T-cell (primary cell): ENCODE results near the gene CTNNA3. TPM values are rescaled to one million over a fixed set of nuclear protein-coding genes. Genes with fewer than 3 reads are reported as not detected.

Experiments
- ATAC-seq, 4 experiments: fragments of 200-7000 bp in 3 of 4; fragments of 150-1000 bp in 1 of 4; cut with Tn5 transposase; replicated peaks in 1 of 4; 1 replicate in 3 of 4; 2 replicates in 1 of 4; pipeline ENCODE4 v1.10.0; 2021; ENCODE audit warnings: moderate library complexity in 3 of 4, mild to moderate bottlenecking in 2 of 4, moderate number of reproducible peaks in 1 of 4
- CTCF ChIA-PET, 2 donors: fragments of 300-600 bp; sonication (Branson Sonifier 250); formaldehyde crosslinking; loops; one replicate each; lab custom pipeline; 2022; ENCODE audit warnings: antibody characterized with exemption in 2 of 2; lab: Charles Lee
- POLR2A ChIA-PET, 2 donors: fragments of 300-600 bp; sonication (Branson Sonifier 250); formaldehyde crosslinking; loops; one replicate each; lab custom pipeline; 2022; ENCODE audit warnings: antibody characterized with exemption in 2 of 2; lab: Charles Lee
- DNase-seq, 35 experiments: peaks; one replicate each; pipeline versions ENCODE4 v3.0.0 to v3.0.0-alpha.2; 2013 to 2023
- H3K27ac ChIP-seq: one replicate; pipeline ENCODE4 v1.5.1; 2013; ENCODE audit warnings: low read length
- H3K27me3 ChIP-seq, 2 experiments: replicated peaks in 1 of 2; 1 replicate in 1 of 2; 2 replicates in 1 of 2; pipeline versions ENCODE4 v1.6.1 to v1.7.0; 2013; ENCODE audit warnings: low read length in 1 of 2, mixed read lengths in 1 of 2; ENCODE audit not compliant: control insufficient read depth in 2 of 2, insufficient read depth in 2 of 2; ENCODE audit errors: extremely low read depth in 1 of 2
- H3K36me3 ChIP-seq, 2 donors: 1 replicate in 1 of 2; 2 replicates in 1 of 2; pipeline versions ENCODE4 v1.6.1 to v1.7.0; 2013; ENCODE audit warnings: low read length in 1 of 2; ENCODE audit not compliant: control insufficient read depth in 2 of 2, insufficient read depth in 1 of 2; ENCODE audit errors: extremely low read depth in 1 of 2
- H3K4me1 ChIP-seq, 2 experiments: 1 replicate in 1 of 2; 2 replicates in 1 of 2; pipeline versions ENCODE4 v1.6.1 to v1.7.0; 2013; ENCODE audit warnings: low read length in 2 of 2, mixed read lengths in 1 of 2; ENCODE audit not compliant: insufficient read depth in 2 of 2, control insufficient read depth in 1 of 2; ENCODE audit errors: extremely low read depth in 1 of 2
- H3K4me3 ChIP-seq, 2 donors: 1 replicate in 1 of 2; 2 replicates in 1 of 2; pipeline versions ENCODE4 v1.5.1 to v1.7.0; 2013; ENCODE audit warnings: mild to moderate bottlenecking in 2 of 2, low read length in 1 of 2, moderate library complexity in 1 of 2; ENCODE audit not compliant: control insufficient read depth in 1 of 2; ENCODE audit errors: extremely low read depth in 1 of 2
- H3K9me3 ChIP-seq: 2 replicates; pipeline ENCODE4 v1.7.0; 2013
- H3K27ac Mint-ChIP-seq, 2 donors: one replicate each; pipeline ENCODE4 v1.8.0; 2020 to 2021; ENCODE audit warnings: mild to moderate bottlenecking in 2 of 2, mixed read lengths in 2 of 2
- H3K27me3 Mint-ChIP-seq, 2 donors: one replicate each; pipeline ENCODE4 v1.8.0; 2021 to 2022; ENCODE audit warnings: mixed read lengths in 2 of 2
- H3K36me3 Mint-ChIP-seq: one replicate; pipeline ENCODE4 v1.8.0; 2021; ENCODE audit warnings: mixed read lengths
- H3K4me1 Mint-ChIP-seq, 3 donors: one replicate each; pipeline ENCODE4 v1.8.0; 2020 to 2022; ENCODE audit warnings: mixed read lengths in 3 of 3, mild to moderate bottlenecking in 1 of 3
- H3K4me3 Mint-ChIP-seq, 3 donors: one replicate each; pipeline ENCODE4 v1.8.0; 2020 to 2022; ENCODE audit warnings: mild to moderate bottlenecking in 3 of 3, mixed read lengths in 3 of 3, moderate library complexity in 3 of 3
- H3K9me3 Mint-ChIP-seq, 3 donors: one replicate each; pipeline ENCODE4 v1.8.0; 2020 to 2022; ENCODE audit warnings: mixed read lengths in 3 of 3
- WGBS: methylation state at CpG from one replicate; pipeline ENCODE4 v1.1.5; 2013; ENCODE audit warnings: missing lambda C conversion rate; ENCODE audit not compliant: insufficient coverage; 5-methylcytosine and 5-hydroxymethylcytosine counted together
- total RNA-seq, 35 experiments: library from RNA in 6 of 35; stranded (reverse) in 6 of 35; fragments of 120-200 nt in 1 of 35; gene quantifications; one replicate each; pipeline versions ENCODE4 v1.2.1 to v1.2.4 and lab custom pipeline; 2013 to 2026

Gene CTNNA3
- total RNA-seq, 5 donors from 2014 or later (not counting 1 experiment from before 2014, with no cell fraction given): 0.88 TPM; not detected in 4

DNA sequence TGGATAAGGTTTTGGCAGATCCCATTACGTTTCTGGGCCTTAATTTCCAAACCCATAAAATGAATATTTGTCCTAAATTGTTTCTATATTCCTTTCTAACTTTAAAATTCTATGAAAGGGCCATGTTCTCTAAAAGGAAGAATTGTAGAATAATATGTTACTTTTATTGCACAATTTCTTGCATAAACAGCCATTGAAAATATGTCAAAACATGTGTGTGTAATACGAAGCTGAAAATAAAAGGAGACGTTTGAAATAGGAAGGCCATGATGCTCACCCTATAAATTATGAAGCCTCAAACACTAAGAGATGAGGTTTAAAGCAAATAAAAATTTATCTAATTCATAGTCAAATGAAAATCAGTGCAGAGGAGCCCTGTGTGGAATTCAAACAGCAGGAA is 915.2 kb downstream of the CTNNA3 start:
- Histone ChIP-seq H3K4me1 (no peaks in the 10 kb centered on the region), H3K4me3 (no peak overlapping the region), H3K27me3 (no peaks in the 10 kb centered on the region), H3K9me3 (no peaks in the 10 kb centered on the region), H3K36me3 (no peaks in the 10 kb centered on the region), H3K27ac (no peak overlapping the region)
- Mint-ChIP-seq H3K4me1 (no peaks in the 10 kb centered on the region), H3K27ac (no peak overlapping the region), H3K36me3 (no peaks in the 10 kb centered on the region), H3K9me3 (peaks cover 0 to 4% (median 3%) of the 10 kb centered on the region in 3 donors), H3K4me3 (no peak overlapping the region), H3K27me3 (no peaks in the 10 kb centered on the region)
- no peak for ATAC-seq
- WGBS: no CpG with 5 or more reads among the region's 3 CpGs
- ChIA-PET POLR2A (no interaction called here), CTCF (no interaction called here)
- DNase-seq: no peak

DNA sequence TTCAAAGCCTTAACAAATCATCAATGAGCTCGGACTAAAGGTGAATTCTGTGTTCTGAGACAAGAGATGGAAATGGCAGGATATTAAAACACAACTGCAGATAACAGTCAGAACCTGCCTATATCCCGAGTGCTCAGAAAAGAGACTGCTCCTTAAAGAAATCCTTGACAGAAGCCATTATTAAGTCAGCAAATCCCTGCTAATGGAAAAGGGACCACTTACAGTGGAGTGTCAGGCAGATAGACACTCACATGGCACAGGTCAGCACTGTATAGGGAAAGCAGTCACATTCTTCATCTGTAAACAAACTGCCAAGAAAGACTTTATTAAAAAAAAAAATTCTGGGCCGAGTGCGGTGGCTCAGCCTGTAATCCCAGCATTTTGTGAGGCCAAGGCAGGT is 917.6 kb downstream of the CTNNA3 start:
- Histone ChIP-seq H3K27ac (no peak overlapping the region), H3K4me3 (no peak overlapping the region), H3K36me3 (no peaks in the 10 kb centered on the region), H3K4me1 (no peaks in the 10 kb centered on the region), H3K9me3 (no peaks in the 10 kb centered on the region), H3K27me3 (no peaks in the 10 kb centered on the region)
- H3K4me1 Mint-ChIP-seq: no peaks in the 10 kb centered on the region
- no peaks in the 10 kb centered on the region for H3K27me3 Mint-ChIP-seq
- H3K27ac Mint-ChIP-seq: no peak overlapping the region
- ChIA-PET POLR2A (no interaction called here), CTCF (no interaction called here)
- H3K36me3 Mint-ChIP-seq: no peaks in the 10 kb centered on the region
- peaks cover 0 to 4% (median 3%) of the 10 kb centered on the region in 3 donors for H3K9me3 Mint-ChIP-seq
- 100% methylated on average over 2 of the region's 4 CpGs for WGBS
- ATAC-seq (no peak), DNase-seq (no peak)
- no peak overlapping the region for H3K4me3 Mint-ChIP-seq

DNA sequence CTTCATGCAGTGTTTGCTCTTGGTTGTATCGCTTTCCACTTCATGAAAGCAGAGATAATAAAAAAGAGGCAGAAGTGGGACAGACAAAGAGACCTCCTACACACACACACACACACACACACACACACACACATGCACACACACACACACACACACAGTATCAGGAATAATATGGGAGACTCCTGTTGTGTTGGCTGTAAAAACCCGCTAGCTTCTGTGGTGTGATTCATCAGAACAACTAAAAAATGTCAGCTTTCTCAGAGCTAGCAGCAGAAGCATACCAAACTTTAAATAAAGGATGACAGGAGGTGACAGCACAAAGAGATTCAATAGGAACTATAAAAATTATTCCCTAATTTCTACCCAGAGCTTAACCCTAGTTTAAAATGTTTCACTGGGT is 918.3 kb downstream of the CTNNA3 start:
- no CpG with 5 or more reads among the region's 2 CpGs for WGBS
- H3K27ac Mint-ChIP-seq: no peak overlapping the region
- Histone ChIP-seq H3K4me3 (no peak overlapping the region), H3K36me3 (no peaks in the 10 kb centered on the region), H3K27ac (no peak overlapping the region), H3K27me3 (no peaks in the 10 kb centered on the region), H3K4me1 (no peaks in the 10 kb centered on the region), H3K9me3 (no peaks in the 10 kb centered on the region)
- H3K9me3 Mint-ChIP-seq: peaks cover 0 to 4% (median 3%) of the 10 kb centered on the region in 3 donors
- no peak for DNase-seq
- no peaks in the 10 kb centered on the region for H3K27me3 Mint-ChIP-seq
- H3K36me3 Mint-ChIP-seq: no peaks in the 10 kb centered on the region
- no peak for ATAC-seq
- H3K4me3 Mint-ChIP-seq: no peak overlapping the region
- POLR2A ChIA-PET: no interaction called here
- CTCF ChIA-PET: no interaction called here
- H3K4me1 Mint-ChIP-seq: no peaks in the 10 kb centered on the region

DNA sequence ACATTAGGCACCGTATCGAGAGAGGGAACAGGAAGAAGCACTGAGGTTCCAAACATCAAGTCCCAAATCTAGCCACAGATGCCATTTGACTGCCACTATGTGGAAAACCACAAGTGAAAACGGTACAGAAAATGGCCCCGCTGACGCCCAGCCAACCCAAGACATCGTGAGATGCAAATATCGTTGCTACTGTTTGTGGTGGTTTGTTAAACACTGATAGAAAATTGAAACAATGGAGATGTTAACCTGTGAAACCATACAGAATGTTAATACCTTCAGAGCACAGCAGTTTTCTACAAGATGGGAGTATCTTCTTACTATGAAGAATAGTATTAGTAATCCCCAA is 922.5 kb downstream of the CTNNA3 start:
- ChIA-PET CTCF (no interaction called here), POLR2A (no interaction called here)
- Histone ChIP-seq H3K4me3 (no peak overlapping the region), H3K27ac (no peak overlapping the region), H3K4me1 (no peaks in the 10 kb centered on the region), H3K9me3 (no peaks in the 10 kb centered on the region), H3K36me3 (no peaks in the 10 kb centered on the region), H3K27me3 (no peaks in the 10 kb centered on the region)
- no CpG with 5 or more reads among the region's 7 CpGs for WGBS
- Mint-ChIP-seq H3K4me1 (no peaks in the 10 kb centered on the region), H3K27me3 (no peaks in the 10 kb centered on the region), H3K4me3 (no peak overlapping the region), H3K9me3 (peaks cover 0 to 3% (median 0%) of the 10 kb centered on the region in 3 donors), H3K27ac (no peak overlapping the region), H3K36me3 (no peaks in the 10 kb centered on the region)
- no peak for DNase-seq
- no peak for ATAC-seq

DNA sequence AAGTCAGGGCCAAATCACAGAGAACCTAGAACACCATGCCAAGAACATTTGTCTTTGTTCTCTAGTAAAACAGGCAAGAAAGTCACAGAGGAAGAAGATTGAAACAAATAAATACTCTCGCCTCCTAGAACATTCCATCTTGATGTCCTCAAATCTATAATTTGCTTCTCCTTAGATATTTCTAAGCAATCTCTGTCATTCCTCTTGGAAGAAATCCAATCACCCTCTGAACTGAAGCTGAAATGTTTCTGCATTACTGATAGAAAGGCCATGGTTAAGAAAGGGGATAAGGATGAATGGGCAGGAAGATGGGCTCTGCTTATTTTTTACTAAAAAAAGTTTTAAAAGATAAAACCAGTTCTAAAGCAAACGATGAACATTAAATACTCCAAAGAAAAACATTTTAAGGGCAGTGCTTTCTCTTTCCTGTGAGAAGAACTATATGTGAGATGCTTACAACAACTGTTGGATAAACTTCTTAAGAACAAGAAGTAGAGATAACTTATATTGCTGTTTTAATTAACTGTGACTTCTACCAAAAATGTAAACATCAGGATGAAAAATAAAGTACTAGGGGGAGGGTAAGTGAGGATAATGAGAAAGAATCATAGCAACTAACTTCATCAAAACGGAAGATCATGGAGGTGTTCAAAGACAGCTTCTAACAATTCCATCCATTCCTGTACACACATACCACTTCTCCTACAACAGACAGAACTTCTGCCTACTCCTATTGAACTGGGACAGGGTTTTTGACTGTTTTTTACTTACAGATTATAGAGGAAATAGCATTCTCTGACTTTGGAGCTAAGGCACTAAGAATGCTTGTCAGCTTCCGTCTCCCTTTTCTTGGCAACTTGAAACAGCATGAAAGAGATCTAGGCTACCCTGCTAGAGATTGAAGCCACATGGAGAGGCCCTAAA is 923.2 kb downstream of the CTNNA3 start:
- no peak for DNase-seq
- H3K9me3 ChIP-seq: no peaks in the 10 kb centered on the region
- Mint-ChIP-seq H3K4me3 (no peak overlapping the region), H3K27me3 (no peaks in the 10 kb centered on the region), H3K27ac (no peak overlapping the region), H3K9me3 (peaks cover 0 to 3% (median 0%) of the 10 kb centered on the region in 3 donors), H3K4me1 (no peaks in the 10 kb centered on the region), H3K36me3 (no peaks in the 10 kb centered on the region)
- H3K27ac ChIP-seq: no peak overlapping the region
- no peaks in the 10 kb centered on the region for H3K27me3 ChIP-seq
- ChIA-PET CTCF (no interaction called here), POLR2A (no interaction called here)
- no peaks in the 10 kb centered on the region for H3K36me3 ChIP-seq
- WGBS: 86% methylated on average over 1 of the region's 4 CpGs
- H3K4me3 ChIP-seq: no peak overlapping the region
- ATAC-seq: no peak
- no peaks in the 10 kb centered on the region for H3K4me1 ChIP-seq

DNA sequence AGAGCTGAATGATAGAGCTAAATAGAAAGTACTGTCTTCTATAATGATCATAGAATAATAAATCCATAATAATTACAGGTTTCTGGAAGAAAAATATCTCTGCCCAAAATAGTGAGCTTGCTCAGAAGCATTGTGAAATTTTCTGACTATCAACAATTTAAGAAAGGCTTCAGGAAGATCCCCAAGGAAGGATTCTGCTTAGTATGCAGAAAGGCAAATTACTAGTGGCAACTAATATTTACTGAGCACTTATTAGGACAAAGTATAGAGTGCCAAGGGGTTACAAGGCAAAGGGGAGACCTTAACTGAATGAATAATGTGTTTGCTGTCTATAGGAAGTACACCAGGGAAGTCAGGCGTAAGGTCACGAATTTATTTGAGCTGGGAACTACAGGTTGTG is 928.3 kb downstream of the CTNNA3 start:
- ChIA-PET POLR2A (no interaction called here), CTCF (no interaction called here)
- no peaks in the 10 kb centered on the region for H3K27me3 ChIP-seq
- ATAC-seq (no peak), DNase-seq (no peak)
- H3K9me3 ChIP-seq: no peaks in the 10 kb centered on the region
- no peak overlapping the region for H3K4me3 ChIP-seq
- H3K27ac ChIP-seq: no peak overlapping the region
- Mint-ChIP-seq H3K9me3 (peaks cover 0 to 6% (median 0%) of the 10 kb centered on the region in 3 donors), H3K4me1 (no peaks in the 10 kb centered on the region), H3K36me3 (no peaks in the 10 kb centered on the region), H3K27ac (no peak overlapping the region), H3K27me3 (no peaks in the 10 kb centered on the region), H3K4me3 (no peak overlapping the region)
- H3K4me1 ChIP-seq: no peaks in the 10 kb centered on the region
- WGBS: no CpG with 5 or more reads among the region's 2 CpGs
- no peaks in the 10 kb centered on the region for H3K36me3 ChIP-seq
